MM.1S (cell line): ENCODE data around the gene CFAP68.

Experiments
- CTCF ChIP-seq: fragments of 300-600 bp; sonication (generic); IDR thresholded peaks from 2 replicates; pipeline ENCODE4 v1.5.1; 2016; ENCODE audit warnings: antibody characterized with exemption, low read length, mixed read lengths
- EZH2 ChIP-seq: fragments of 300-600 bp; sonication (generic); optimal IDR thresholded peaks from 2 replicates; pipeline ENCODE3; 2017; ENCODE audit warnings: low read depth, mild to moderate bottlenecking, antibody characterized with exemption, low read length, mixed read lengths

GRCh38 chr11:111878849-111879636 is at the start of gene CFAP68, which contains the start of gene FDXACB1:
- TF ChIP-seq CTCF: peak; percentile 83
- TF ChIP-seq EZH2: no peak
